Progenitor cell of endocrine pancreas (in vitro differentiated cells): ENCODE results near the gene MRPL17. TPM values are rescaled to one million over a fixed set of nuclear protein-coding genes. Genes with fewer than 3 reads are reported as not detected.

Source experiments
- DNase-seq: peaks from one replicate; pipeline ENCODE4 v3.0.0; 2021; ENCODE audit warnings: low spot score; ENCODE audit not compliant: unreplicated experiment
- H3K27ac Mint-ChIP-seq: 2 replicates; pipeline ENCODE4 v1.8.0; 2021; ENCODE audit warnings: mild to moderate bottlenecking, moderate library complexity, mixed read lengths
- H3K27me3 Mint-ChIP-seq: 2 replicates; pipeline ENCODE4 v1.8.0; 2021; ENCODE audit warnings: mixed read lengths
- H3K36me3 Mint-ChIP-seq: 2 replicates; pipeline ENCODE4 v1.8.0; 2022; ENCODE audit warnings: mixed read lengths; ENCODE audit not compliant: insufficient read depth
- H3K4me1 Mint-ChIP-seq: 2 replicates; pipeline ENCODE4 v1.8.0; 2021; ENCODE audit warnings: low read depth, mixed read lengths
- H3K4me3 Mint-ChIP-seq: 2 replicates; pipeline ENCODE4 v1.8.0; 2021; ENCODE audit warnings: low read depth, mild to moderate bottlenecking, moderate library complexity, mixed read lengths
- H3K9me3 Mint-ChIP-seq: 2 replicates; pipeline ENCODE4 v1.8.0; 2021; ENCODE audit warnings: low read depth, mixed read lengths
- total RNA-seq: library from RNA; stranded (reverse); gene quantifications from 2 replicates; pipeline ENCODE4 v1.2.1, GENCODE V29; 2021
- TF ChIP-seq, protein P1 (sequence below): fragments of 200-600 bp; sonication (generic); IDR thresholded peaks from one replicate; pipeline ENCODE4 v1.5.0; 2021; ENCODE audit warnings: antibody characterized with exemption, mild to moderate bottlenecking; ENCODE audit not compliant: unreplicated experiment

MRPL17 gene
- total RNA-seq, 1 donor from 2014 or later, result 36.5 TPM

DNA sequence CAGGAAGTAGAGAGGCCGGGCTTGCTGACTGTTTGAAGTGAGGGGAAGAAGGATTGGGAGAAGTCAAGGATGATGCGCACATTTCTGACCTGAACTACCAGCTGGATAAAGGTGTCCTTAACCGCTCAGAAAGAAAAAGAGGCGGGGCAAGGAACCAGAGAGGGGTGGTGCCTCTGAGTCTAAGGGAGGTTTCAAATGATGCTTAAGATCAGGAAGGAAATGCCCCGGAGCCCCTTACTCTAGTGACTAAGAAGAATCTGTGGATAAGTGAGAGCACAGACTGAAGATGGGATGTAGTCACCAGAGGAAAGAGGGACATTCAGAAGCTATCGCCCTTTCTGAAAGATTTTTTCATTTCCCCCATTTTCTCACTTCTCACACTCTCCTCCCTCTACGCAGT lies 40.2 kb downstream of the MRPL17 start:
- DNase-seq, result no peak
- no peak overlapping the region for H3K27ac Mint-ChIP-seq
- peaks cover 1% of the 10 kb centered on the region for H3K36me3 Mint-ChIP-seq
- H3K4me1 Mint-ChIP-seq, result peaks cover 9% of the 10 kb centered on the region
- no peak overlapping the region for H3K4me3 Mint-ChIP-seq
- no peaks in the 10 kb centered on the region for H3K9me3 Mint-ChIP-seq
- H3K27me3 Mint-ChIP-seq, result no peaks in the 10 kb centered on the region
- TF ChIP-seq, protein P1, sequence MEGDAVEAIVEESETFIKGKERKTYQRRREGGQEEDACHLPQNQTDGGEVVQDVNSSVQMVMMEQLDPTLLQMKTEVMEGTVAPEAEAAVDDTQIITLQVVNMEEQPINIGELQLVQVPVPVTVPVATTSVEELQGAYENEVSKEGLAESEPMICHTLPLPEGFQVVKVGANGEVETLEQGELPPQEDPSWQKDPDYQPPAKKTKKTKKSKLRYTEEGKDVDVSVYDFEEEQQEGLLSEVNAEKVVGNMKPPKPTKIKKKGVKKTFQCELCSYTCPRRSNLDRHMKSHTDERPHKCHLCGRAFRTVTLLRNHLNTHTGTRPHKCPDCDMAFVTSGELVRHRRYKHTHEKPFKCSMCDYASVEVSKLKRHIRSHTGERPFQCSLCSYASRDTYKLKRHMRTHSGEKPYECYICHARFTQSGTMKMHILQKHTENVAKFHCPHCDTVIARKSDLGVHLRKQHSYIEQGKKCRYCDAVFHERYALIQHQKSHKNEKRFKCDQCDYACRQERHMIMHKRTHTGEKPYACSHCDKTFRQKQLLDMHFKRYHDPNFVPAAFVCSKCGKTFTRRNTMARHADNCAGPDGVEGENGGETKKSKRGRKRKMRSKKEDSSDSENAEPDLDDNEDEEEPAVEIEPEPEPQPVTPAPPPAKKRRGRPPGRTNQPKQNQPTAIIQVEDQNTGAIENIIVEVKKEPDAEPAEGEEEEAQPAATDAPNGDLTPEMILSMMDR, result no peak

DNA sequence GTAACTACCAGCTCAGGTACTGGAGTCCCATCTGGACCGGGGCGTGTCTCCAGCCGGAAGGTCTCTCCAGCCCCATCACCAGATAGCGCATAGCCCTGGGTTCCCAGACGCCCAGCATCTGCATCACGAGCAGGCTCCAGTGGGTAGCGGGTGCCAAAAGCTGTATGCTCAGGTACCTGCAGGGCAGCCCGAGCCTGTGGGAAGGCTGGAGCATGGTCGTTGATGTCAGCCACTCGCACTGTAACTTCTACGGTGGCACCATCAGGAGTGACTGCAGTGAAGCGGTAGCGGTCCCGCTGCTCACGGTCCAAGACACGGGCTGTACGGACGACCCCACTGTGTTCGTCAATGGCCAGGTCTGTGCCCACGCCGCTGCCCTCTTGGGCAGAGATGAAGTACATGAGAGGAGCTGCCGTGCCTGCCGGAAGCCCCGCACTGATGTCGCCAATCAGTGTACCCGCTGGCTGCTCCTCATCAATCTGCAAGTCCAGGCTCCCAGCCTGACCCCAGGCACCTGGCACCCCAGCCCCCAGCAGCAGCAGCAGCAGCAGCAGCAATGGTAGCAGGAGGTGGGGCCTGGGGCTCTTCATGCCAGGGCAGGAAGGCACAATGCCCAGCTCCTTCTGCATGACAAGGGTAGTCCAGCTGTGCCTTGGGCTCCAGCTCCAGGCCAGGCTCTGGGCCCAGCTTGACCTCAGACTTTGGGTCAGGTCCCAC lies 42.0 kb downstream of the MRPL17 start:
- TF ChIP-seq, protein P1, result no peak
- peaks cover 9% of the 10 kb centered on the region for H3K4me1 Mint-ChIP-seq
- no peaks in the 10 kb centered on the region for H3K9me3 Mint-ChIP-seq
- DNase-seq, result no peak
- no peak overlapping the region for H3K27ac Mint-ChIP-seq
- peaks cover 1% of the 10 kb centered on the region for H3K36me3 Mint-ChIP-seq
- H3K4me3 Mint-ChIP-seq, result no peak overlapping the region
- H3K27me3 Mint-ChIP-seq, result no peaks in the 10 kb centered on the region

DNA sequence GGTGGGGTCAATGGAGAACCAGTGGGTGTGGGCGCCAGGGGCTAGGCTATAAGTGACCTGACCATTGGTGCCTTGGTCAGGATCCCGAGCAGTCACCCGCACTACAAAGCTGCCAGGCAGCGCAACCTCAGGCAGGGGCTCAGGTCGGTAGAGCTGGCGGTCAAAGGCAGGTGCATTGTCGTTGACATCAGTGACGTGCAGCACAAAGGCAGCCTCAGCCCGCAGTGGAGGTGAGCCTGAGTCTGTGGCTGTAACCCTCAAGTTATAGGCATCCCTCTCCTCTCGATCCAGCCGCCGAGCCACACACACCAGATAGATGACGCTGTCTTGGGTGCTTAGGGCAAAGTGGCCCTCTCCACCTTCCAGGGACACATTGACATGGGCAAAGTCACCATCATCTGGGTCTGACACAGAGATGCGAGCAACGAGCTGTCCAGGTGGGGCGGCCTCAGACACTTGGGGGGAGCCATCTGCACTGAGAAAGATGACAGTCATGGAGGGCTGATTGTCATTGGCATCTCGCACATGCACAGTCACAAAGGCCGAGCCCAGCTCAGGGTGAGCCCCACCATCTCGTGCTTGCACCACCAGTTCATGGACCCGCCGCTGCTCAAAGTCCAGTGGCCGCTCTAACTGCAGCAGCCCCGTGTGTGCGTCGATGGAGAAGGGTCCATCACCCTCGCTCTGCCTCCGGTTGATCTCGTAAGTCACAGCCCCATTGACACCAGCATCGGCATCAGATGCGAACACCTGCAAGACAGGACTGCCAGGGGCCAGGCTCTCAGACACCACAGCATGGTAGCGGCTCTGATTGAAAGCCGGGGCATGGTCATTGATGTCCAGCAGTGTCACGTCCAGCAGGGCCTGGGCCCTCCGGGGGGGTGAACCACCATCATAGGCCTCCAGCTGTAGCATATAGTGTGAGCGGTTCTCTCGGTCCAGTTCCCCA lies 42.8 kb downstream of the MRPL17 start:
- Mint-ChIP-seq H3K4me3 (no peak overlapping the region), H3K27ac (no peak overlapping the region), H3K9me3 (no peaks in the 10 kb centered on the region), H3K27me3 (no peaks in the 10 kb centered on the region), H3K36me3 (peaks cover 1% of the 10 kb centered on the region), H3K4me1 (peaks cover 3% of the 10 kb centered on the region)
- TF ChIP-seq, protein P1, result no peak
- DNase-seq, result no peak

- Mint-ChIP-seq H3K36me3 (peaks cover 2% of the 10 kb centered on the region), H3K9me3 (no peaks in the 10 kb centered on the region), H3K4me3 (no peak overlapping the region), H3K4me1 (peaks cover 5% of the 10 kb centered on the region), H3K27me3 (no peaks in the 10 kb centered on the region), H3K27ac (no peak overlapping the region)
- TF ChIP-seq, protein P1, result no peak
- no peak for DNase-seq
Measured at GRCh38 chr11:6638429-6638828, 44.7 kb downstream of the MRPL17 start.

GRCh38 chr11:6637871-6638270 lies 45.3 kb downstream of the MRPL17 start:
- TF ChIP-seq, protein P1, result no peak
- Mint-ChIP-seq H3K9me3 (no peaks in the 10 kb centered on the region), H3K36me3 (peaks cover 5% of the 10 kb centered on the region), H3K27ac (no peak overlapping the region), H3K4me1 (peaks cover 5% of the 10 kb centered on the region), H3K4me3 (no peak overlapping the region), H3K27me3 (no peaks in the 10 kb centered on the region)
- DNase-seq, result no peak
